ENCODE data around the gene DHRS4L2.
"Not testable (repeated sequence)": the region's sequence is repeated elsewhere in the genome, so short reads cannot be mapped to it uniquely, and the experiment has no call there.

DNA sequence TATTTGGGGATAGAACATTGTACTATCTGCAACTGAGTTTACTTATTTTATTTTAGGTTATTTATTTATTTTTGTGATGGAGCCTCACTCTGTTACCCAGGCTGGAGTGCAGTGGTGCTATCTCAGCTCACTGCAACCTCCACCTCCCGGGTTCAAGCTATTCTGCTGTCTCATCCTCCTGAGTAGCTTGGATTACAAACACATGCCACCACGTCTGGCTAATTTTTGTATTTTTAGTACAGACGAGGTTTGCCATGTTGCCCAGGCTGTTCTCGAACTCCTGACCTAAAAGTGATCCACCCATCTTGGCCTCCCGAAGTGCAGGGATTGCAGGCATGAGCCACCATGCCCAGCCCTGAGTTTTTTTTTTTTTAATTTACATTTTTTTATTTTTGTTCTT, 10.9 kb downstream of the DHRS4L2 start:
- TF ChIP-seq, protein P1, sequence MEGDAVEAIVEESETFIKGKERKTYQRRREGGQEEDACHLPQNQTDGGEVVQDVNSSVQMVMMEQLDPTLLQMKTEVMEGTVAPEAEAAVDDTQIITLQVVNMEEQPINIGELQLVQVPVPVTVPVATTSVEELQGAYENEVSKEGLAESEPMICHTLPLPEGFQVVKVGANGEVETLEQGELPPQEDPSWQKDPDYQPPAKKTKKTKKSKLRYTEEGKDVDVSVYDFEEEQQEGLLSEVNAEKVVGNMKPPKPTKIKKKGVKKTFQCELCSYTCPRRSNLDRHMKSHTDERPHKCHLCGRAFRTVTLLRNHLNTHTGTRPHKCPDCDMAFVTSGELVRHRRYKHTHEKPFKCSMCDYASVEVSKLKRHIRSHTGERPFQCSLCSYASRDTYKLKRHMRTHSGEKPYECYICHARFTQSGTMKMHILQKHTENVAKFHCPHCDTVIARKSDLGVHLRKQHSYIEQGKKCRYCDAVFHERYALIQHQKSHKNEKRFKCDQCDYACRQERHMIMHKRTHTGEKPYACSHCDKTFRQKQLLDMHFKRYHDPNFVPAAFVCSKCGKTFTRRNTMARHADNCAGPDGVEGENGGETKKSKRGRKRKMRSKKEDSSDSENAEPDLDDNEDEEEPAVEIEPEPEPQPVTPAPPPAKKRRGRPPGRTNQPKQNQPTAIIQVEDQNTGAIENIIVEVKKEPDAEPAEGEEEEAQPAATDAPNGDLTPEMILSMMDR (IDR thresholded peaks at IDR 0.05; ENCODE audit: insufficient read depth, low read depth, low read length), result not testable (repeated sequence)
- not testable (repeated sequence) for TF ChIP-seq EZH2 (IDR thresholded peaks at IDR 0.05; ENCODE audit: insufficient read depth, low read length)
